Thyroid gland (tissue), 4 donors: ENCODE measurements around the gene CEP126. TPM values are rescaled to one million over a fixed set of nuclear protein-coding genes. Genes with fewer than 3 reads are reported as not detected.
"Not testable (repeated sequence)": the region's sequence is repeated elsewhere in the genome, so short reads cannot be mapped to it uniquely, and the experiment has no call there.

ENCODE experiments used
- DNase-seq, 2 donors: peaks; one replicate each; pipeline ENCODE4 v3.0.0-alpha.2; 2019
- H3K27ac ChIP-seq, 3 donors: fragments of 200-600 bp; sonication (generic); 1 replicate in 2 of 3; 2 replicates in 1 of 3; pipeline ENCODE4 v1.5.1; 2016 to 2019; ENCODE audit warnings: mild to moderate bottlenecking in 1 of 3, moderate library complexity in 1 of 3
- H3K27me3 ChIP-seq: fragments of 200-600 bp; sonication (generic); one replicate; pipeline ENCODE4 v1.5.1; 2019
- H3K36me3 ChIP-seq, 2 donors: fragments of 200-600 bp; sonication (generic); one replicate each; pipeline ENCODE4 v1.5.1; 2016 to 2019
- H3K4me1 ChIP-seq, 2 donors: fragments of 200-600 bp; sonication (generic); one replicate each; pipeline ENCODE4 v1.5.1; 2017 to 2019
- H3K4me3 ChIP-seq, 3 donors: fragments of 200-600 bp; sonication (generic); replicated peaks in 1 of 3; 1 replicate in 2 of 3; 2 replicates in 1 of 3; pipeline ENCODE4 v1.5.1; 2016; ENCODE audit warnings: mild to moderate bottlenecking in 1 of 3
- H3K9me3 ChIP-seq: fragments of 200-600 bp; sonication (generic); one replicate; pipeline ENCODE4 v1.5.1; 2017
- POLR2A ChIP-seq, 2 donors: fragments of 450-650 bp; IDR thresholded peaks; one replicate each; pipeline ENCODE4 v1.6.1; 2017; ENCODE audit warnings: antibody characterized with exemption in 2 of 2, mild to moderate bottlenecking in 2 of 2, moderate library complexity in 1 of 2
- WGBS, 2 donors: methylation state at CpG; one replicate each; pipeline ENCODE4 v1.1.5; 2017; 5-methylcytosine and 5-hydroxymethylcytosine counted together
- intact Hi-C: fragments of 100-400 bp; cut with DNase I; formaldehyde crosslinking; loops from one replicate; pipeline ENCODE4 v1.15.1; 2023
- total RNA-seq, 4 donors: library from RNA; depleted of rRNA; stranded (reverse); fragments of >200 nt; gene quantifications; one replicate each; pipeline ENCODE4 v1.2.3, GENCODE V29; 2016
- TF ChIP-seq, protein P1 (sequence below), 6 experiments: fragments of 200-600 bp in 3 of 6; fragments of 450-650 bp in 3 of 6; sonication (generic) in 3 of 6; IDR thresholded peaks; one replicate each; pipeline ENCODE4 v1.5.1; 2016 to 2019; ENCODE audit warnings: antibody characterized with exemption in 6 of 6, mild to moderate bottlenecking in 2 of 6, inconsistent platforms in 1 of 6, moderate library complexity in 1 of 6

The CEP126 gene
- total RNA-seq, 4 donors from 2014 or later: 6.3 to 10.6 (median 8.1) TPM

DNA sequence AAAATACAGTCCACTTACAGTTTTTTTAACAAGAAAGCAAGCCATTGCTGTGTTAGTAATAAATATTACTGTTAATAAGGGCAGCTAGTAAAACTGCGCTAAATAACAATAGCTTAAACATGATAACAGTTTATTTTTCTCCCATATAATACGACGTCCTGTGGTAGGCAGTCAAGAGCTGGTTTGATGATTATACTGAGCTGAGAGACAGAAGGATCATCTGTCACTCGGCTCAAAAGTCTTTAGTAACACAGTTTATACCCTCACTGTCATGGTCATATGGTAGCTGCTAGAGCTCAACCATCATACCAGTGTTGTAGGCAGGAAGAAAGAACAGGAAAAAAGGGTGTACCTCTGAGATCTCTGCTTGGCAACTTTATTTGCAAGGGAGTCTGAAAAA, 30.6 kb downstream of the CEP126 start:
- no peak for DNase-seq
- TF ChIP-seq, protein P1, sequence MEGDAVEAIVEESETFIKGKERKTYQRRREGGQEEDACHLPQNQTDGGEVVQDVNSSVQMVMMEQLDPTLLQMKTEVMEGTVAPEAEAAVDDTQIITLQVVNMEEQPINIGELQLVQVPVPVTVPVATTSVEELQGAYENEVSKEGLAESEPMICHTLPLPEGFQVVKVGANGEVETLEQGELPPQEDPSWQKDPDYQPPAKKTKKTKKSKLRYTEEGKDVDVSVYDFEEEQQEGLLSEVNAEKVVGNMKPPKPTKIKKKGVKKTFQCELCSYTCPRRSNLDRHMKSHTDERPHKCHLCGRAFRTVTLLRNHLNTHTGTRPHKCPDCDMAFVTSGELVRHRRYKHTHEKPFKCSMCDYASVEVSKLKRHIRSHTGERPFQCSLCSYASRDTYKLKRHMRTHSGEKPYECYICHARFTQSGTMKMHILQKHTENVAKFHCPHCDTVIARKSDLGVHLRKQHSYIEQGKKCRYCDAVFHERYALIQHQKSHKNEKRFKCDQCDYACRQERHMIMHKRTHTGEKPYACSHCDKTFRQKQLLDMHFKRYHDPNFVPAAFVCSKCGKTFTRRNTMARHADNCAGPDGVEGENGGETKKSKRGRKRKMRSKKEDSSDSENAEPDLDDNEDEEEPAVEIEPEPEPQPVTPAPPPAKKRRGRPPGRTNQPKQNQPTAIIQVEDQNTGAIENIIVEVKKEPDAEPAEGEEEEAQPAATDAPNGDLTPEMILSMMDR (IDR thresholded peaks at IDR 0.05): no peak
- TF ChIP-seq POLR2A (IDR thresholded peaks at IDR 0.05): no peak
- H3K9me3 ChIP-seq: no peaks in the 10 kb centered on the region
- WGBS, 2 donors: 87 to 95% methylated on average over 4 of the region's 4 CpGs
- H3K36me3 ChIP-seq: no peaks in the 10 kb centered on the region
- H3K27me3 ChIP-seq: no peaks in the 10 kb centered on the region
- no peaks in the 10 kb centered on the region for H3K4me1 ChIP-seq
- intact Hi-C loops: no loop called here
- H3K4me3 ChIP-seq: no peak overlapping the region
- no peak overlapping the region for H3K27ac ChIP-seq

DNA sequence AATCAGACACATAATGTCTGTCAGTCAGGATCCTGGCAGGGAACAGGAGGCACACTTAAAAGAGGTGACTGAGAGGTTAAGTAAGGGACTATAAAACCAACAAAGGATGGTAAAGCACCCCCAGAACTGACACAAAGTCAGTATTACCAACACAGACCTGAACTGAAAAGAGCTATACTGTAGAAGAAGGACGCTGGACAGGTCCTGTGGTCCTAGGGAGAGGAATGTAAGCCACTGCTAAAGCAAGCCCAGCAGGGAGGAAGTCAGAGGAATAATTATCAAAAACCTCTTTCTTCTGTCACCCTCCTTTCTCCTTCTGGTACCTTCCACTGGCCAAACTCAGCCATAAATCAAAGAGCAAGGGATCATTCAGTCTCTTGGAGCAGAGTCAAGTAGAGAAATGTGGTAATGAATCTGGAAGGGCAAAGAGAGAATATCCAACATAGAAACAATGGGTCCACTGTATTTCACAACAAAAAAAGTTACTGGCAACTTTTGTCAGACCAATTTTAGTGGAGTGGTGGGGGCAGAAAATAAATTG, 34.9 kb downstream of the CEP126 start:
- Histone ChIP-seq H3K27me3 (no peaks in the 10 kb centered on the region), H3K27ac (no peak overlapping the region), H3K36me3 (no peaks in the 10 kb centered on the region), H3K9me3 (no peaks in the 10 kb centered on the region), H3K4me3 (no peak overlapping the region), H3K4me1 (no peaks in the 10 kb centered on the region)
- 52 to 54% methylated on average over 1 of the region's 1 CpG for WGBS, 2 donors
- DNase-seq: no peak
- intact Hi-C loops: no loop called here
- TF ChIP-seq, protein P1 (IDR thresholded peaks at IDR 0.05): no peak
- TF ChIP-seq POLR2A (IDR thresholded peaks at IDR 0.05): no peak

DNA sequence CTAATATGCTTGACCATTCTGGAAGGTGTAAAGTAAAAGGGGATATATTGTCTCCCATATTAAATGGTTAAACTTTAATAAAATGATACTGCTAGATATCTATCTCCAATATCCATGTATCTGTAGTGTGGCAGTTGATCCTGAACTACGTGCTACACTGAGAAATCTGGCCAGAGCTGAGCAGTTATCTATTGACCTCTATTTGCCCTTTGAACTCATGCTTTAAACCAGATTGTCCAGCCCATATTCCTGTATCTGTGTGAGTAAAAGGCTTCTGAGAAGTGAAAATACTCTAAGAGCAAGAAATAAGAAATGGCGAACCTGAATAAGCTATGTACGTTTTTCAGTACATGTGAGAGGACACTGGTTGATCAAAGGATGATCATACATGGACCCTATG, 40.5 kb downstream of the CEP126 start:
- H3K27me3 ChIP-seq: no peaks in the 10 kb centered on the region
- WGBS, 2 donors: 95% methylated on average over 3 of the region's 3 CpGs
- no peaks in the 10 kb centered on the region for H3K4me1 ChIP-seq
- no peaks in the 10 kb centered on the region for H3K36me3 ChIP-seq
- H3K9me3 ChIP-seq: no peaks in the 10 kb centered on the region
- no peak overlapping the region for H3K4me3 ChIP-seq
- TF ChIP-seq, protein P1 (IDR thresholded peaks at IDR 0.05): no peak
- no peak for TF ChIP-seq POLR2A (IDR thresholded peaks at IDR 0.05)
- no peak for DNase-seq
- intact Hi-C loops: no loop called here
- no peak overlapping the region for H3K27ac ChIP-seq

DNA sequence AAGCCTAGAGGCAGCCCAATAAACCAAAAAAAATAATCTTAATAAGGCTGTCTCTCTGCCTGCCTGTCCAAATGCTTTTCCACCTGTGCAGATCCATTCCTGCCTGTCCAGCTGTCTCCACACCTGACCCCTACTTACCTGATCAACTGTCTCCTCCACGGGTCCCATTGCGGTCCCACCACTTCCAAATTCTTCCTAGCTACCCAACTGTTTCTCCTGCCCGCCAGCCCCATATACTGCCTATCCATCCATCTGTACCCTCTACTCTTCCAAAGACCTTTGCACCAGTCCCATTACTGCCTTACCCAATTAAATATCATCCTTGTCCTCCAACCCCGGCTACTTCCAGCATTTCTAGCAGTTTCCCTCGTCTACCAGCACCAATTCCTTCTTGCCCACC, 40.9 kb downstream of the CEP126 start:
- H3K9me3 ChIP-seq: no peaks in the 10 kb centered on the region
- H3K36me3 ChIP-seq: no peaks in the 10 kb centered on the region
- 92 to 94% methylated on average over 5 of the region's 5 CpGs for WGBS, 2 donors
- TF ChIP-seq, protein P1 (IDR thresholded peaks at IDR 0.05): no peak
- no peak for TF ChIP-seq POLR2A (IDR thresholded peaks at IDR 0.05)
- H3K4me1 ChIP-seq: no peaks in the 10 kb centered on the region
- H3K4me3 ChIP-seq: no peak overlapping the region
- H3K27ac ChIP-seq: no peak overlapping the region
- DNase-seq: no peak
- intact Hi-C loops: no loop called here
- H3K27me3 ChIP-seq: no peaks in the 10 kb centered on the region

DNA sequence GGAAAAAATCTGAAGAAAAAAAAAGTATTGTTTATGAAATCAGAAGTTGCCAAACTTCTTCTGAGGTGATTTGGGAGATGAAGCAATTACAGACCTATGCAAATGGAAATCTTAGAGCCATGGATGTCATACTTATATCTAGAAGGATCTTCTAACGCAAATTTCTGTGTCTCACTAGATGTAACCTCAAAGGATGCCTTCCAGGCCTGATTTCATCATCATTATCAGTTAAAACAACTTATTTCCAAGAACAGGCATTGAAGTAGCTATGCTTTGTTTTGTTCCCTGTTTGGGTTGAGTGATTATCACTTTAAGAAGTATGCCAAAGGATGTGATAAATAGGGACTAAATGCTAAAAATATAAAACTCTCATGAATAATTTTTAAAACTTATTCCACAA, 45.4 kb downstream of the CEP126 start:
- H3K27me3 ChIP-seq: no peaks in the 10 kb centered on the region
- peaks cover 0 to 2% of the 10 kb centered on the region in 2 donors for H3K36me3 ChIP-seq
- no peaks in the 10 kb centered on the region for H3K9me3 ChIP-seq
- DNase-seq: no peak
- intact Hi-C loops: no loop called here
- no peaks in the 10 kb centered on the region for H3K4me1 ChIP-seq
- 93 to 96% methylated on average over 1 of the region's 1 CpG for WGBS, 2 donors
- no peak overlapping the region for H3K4me3 ChIP-seq
- no peak for TF ChIP-seq POLR2A (IDR thresholded peaks at IDR 0.05)
- TF ChIP-seq, protein P1 (IDR thresholded peaks at IDR 0.05): no peak
- H3K27ac ChIP-seq: no peak overlapping the region

DNA sequence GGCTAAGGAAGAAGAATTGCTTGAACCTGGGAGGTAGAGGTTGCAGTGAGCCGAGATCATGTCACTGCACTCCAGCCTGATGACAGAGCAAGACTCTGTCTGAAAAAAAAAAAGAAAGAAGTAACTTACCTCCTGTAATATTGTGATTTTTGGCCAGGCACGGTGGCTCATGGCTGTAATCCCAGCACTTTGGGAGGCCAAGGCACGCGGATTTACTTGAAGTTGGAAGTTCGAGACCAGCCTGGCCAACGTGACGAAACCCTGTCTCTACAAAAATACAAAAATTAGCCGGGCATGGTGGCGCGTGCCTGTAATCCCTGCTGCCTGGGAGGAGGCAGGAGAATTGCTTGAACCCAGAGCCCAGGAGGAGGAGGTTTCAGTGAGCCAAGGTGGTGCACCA, 49.4 kb downstream of the CEP126 start:
- not testable (repeated sequence) for H3K27ac ChIP-seq

More for the DNA sequence above, 49.4 kb downstream of the CEP126 start:
- 93 to 98% methylated on average over 10 of the region's 10 CpGs for WGBS, 2 donors
- H3K27me3 ChIP-seq, H3K4me3 ChIP-seq, H3K9me3 ChIP-seq, DNase-seq, H3K4me1 ChIP-seq, intact Hi-C loops, H3K36me3 ChIP-seq: not testable (repeated sequence)
